ENCODE data around the gene VAV2. TPM values are rescaled to one million over a fixed set of nuclear protein-coding genes. Genes with fewer than 3 reads are reported as not detected.
"Not testable (repeated sequence)": the region's sequence is repeated elsewhere in the genome, so short reads cannot be mapped to it uniquely, and the experiment has no call there.

The VAV2 gene
- total RNA-seq, 4 donors from 2014 or later, result 4.7 to 42.2 (median 15.8) TPM

DNA sequence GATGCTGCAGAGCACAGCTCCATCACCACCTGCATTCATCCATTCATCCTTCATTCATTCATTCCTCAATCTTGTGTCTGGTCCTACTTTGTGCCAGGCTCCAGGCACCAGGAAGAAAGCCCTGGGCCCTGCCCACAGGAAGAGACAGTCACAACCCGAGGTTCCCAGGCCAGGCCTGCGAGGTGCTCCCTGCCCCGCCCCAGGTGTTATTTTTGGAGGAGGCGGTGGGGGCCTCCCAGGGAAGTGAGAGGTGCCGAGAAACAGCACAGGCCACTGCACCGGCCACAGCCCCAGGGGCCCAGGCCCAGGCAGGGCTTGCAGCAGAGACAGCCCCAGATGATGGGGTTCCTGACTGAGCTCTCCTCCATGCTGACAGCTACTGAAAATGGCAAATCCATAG is 33.4 kb downstream of the VAV2 start:
- DNase-seq, result no peak
- H3K4me3 ChIP-seq, result no peak overlapping the region
- no peaks in the 10 kb centered on the region for H3K27me3 ChIP-seq
- TF ChIP-seq POLR2A (IDR thresholded peaks at IDR 0.05), result no peak
- TF ChIP-seq, protein P1, sequence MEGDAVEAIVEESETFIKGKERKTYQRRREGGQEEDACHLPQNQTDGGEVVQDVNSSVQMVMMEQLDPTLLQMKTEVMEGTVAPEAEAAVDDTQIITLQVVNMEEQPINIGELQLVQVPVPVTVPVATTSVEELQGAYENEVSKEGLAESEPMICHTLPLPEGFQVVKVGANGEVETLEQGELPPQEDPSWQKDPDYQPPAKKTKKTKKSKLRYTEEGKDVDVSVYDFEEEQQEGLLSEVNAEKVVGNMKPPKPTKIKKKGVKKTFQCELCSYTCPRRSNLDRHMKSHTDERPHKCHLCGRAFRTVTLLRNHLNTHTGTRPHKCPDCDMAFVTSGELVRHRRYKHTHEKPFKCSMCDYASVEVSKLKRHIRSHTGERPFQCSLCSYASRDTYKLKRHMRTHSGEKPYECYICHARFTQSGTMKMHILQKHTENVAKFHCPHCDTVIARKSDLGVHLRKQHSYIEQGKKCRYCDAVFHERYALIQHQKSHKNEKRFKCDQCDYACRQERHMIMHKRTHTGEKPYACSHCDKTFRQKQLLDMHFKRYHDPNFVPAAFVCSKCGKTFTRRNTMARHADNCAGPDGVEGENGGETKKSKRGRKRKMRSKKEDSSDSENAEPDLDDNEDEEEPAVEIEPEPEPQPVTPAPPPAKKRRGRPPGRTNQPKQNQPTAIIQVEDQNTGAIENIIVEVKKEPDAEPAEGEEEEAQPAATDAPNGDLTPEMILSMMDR (IDR thresholded peaks at IDR 0.05), result no peak
- no peaks in the 10 kb centered on the region for H3K9me3 ChIP-seq
- no peak overlapping the region for H3K27ac ChIP-seq
- peaks cover 0 to 19% of the 10 kb centered on the region in 2 donors for H3K4me1 ChIP-seq
- intact Hi-C loops (cut with DNase I; ENCODE audit: low total_unique reads), result no loop called here
- H3K36me3 ChIP-seq, result no peaks in the 10 kb centered on the region

DNA sequence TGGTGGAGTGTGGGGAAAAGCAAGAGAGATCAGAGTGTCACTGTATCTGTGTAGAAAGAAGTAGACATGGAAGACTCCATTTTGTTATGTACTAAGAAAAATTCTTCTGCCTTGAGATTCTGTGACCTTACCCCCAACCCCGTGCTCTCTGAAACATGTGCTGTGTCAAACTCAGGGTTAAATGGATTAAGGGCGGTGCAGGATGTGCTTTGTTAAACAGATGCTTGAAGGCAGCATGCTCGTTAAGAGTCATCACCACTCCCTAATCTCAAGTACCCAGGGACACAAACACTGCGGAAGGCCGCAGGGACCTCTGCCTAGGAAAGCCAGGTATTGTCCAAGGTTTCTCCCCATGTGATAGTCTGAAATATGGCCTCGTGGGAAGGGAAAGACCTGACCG is 34.4 kb downstream of the VAV2 start:
- H3K36me3 ChIP-seq; DNase-seq; H3K27ac ChIP-seq; intact Hi-C loops (cut with DNase I; ENCODE audit: low total_unique reads); H3K4me3 ChIP-seq; H3K9me3 ChIP-seq; H3K27me3 ChIP-seq: not testable (repeated sequence)
- peaks cover 0 to 19% of the 10 kb centered on the region in 2 donors for H3K4me1 ChIP-seq

DNA sequence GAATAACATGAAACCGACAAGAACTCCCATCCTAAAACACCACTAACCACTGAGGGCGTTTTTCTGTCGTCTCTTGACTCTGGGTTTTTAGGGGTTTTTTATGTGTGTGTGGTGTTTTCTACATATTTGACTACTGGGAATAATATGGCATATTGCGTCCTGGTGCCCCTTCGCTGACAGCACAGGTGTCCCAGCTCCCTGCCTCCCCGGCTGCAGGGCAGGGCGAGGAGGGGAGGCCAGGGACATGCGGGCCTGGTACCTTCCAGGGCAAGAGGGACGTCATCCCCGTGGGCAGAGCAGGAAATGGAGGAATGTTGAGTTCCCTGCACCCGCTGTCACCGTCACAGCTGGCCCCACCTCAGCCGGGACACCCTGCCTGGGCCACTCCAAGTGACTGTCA is 34.8 kb downstream of the VAV2 start:
- no peaks in the 10 kb centered on the region for H3K9me3 ChIP-seq
- H3K4me3 ChIP-seq, result no peak overlapping the region
- peak overlapping the region in 1 of 2 donors; percentile 35 for H3K27ac ChIP-seq
- H3K4me1 ChIP-seq, result peaks cover 0 to 19% of the 10 kb centered on the region in 2 donors
- no peaks in the 10 kb centered on the region for H3K36me3 ChIP-seq
- no peak for DNase-seq
- TF ChIP-seq, protein P1 (IDR thresholded peaks at IDR 0.05), result no peak
- no peak for TF ChIP-seq POLR2A (IDR thresholded peaks at IDR 0.05)
- intact Hi-C loops (cut with DNase I; ENCODE audit: low total_unique reads), result no loop called here
- no peaks in the 10 kb centered on the region for H3K27me3 ChIP-seq

DNA sequence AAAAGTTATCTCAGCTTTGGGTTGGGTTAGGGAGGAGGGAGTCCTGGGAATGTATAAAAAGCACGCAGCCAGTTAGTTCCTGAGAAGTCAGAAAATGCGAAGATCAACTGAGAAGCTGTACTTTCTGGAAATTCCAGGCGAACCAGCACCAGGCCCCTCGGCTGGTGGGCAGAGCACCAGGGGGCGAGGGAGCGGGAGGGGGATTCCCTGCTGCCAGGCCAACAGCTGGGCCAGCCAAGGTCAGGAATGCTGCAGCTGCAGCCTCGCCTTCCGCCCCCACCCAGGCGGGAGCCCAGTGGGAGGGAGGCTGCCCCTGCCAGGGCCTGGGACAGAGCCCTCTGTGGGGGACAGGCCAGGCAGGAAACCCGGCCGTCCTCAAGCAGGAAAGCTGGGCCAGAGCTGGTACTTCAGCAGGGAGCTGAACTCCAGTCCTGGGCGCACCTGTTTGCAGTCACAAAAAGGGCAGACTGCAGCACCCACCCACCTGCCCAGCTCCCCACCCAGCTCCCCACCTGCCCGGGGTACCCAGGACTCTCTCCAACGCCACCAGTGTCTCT is 35.5 kb downstream of the VAV2 start:
- Histone ChIP-seq H3K27me3 (no peaks in the 10 kb centered on the region), H3K4me3 (peak overlapping the region in 1 of 2 donors; percentile 1), H3K36me3 (no peaks in the 10 kb centered on the region), H3K27ac (peak overlapping the region; percentile 35 to 50), H3K9me3 (no peaks in the 10 kb centered on the region), H3K4me1 (peaks cover 0 to 19% of the 10 kb centered on the region in 2 donors)
- no peak for DNase-seq
- TF ChIP-seq POLR2A (IDR thresholded peaks at IDR 0.05), result no peak
- TF ChIP-seq, protein P1 (IDR thresholded peaks at IDR 0.05), result no peak
- intact Hi-C loops (cut with DNase I; ENCODE audit: low total_unique reads), result no loop called here

DNA sequence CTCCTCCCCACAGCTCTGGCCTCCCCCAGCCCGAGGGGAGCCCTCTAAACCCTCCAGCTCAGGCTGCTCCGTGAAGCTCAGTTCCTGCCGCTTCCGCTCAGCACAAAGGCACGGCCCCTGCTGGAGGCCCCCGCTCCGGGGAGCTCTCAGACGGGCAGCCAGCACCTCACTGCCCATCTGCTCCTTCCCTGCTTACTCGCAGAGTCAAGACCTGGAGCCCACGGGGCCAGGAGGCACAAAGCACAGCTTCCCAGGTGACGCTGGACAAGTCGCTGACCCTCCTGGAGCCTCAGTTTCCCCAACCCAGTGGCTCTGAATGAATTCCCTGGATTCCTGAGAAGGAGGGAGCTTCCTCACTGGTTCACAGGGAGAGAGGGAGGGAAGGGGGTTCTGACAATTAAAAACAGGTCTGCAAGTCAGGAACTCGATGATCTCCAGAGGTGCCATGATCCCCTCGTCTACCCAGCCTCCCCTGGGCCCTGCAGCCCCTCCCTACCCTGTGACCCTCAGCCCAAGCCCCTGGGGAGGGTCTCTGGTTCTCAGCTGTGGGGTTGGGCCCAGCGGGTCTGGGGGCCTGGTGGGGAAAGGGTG is 36.2 kb downstream of the VAV2 start:
- Histone ChIP-seq H3K4me1 (peaks cover 0 to 19% of the 10 kb centered on the region in 2 donors), H3K36me3 (no peaks in the 10 kb centered on the region), H3K27me3 (no peaks in the 10 kb centered on the region), H3K9me3 (no peaks in the 10 kb centered on the region), H3K4me3 (peak overlapping the region in 1 of 2 donors; percentile 1), H3K27ac (peak overlapping the region; percentile 35 to 50)
- TF ChIP-seq, protein P1 (IDR thresholded peaks at IDR 0.05), result peak in 2 of 4 experiments; percentile 9 to 25
- no peak for TF ChIP-seq POLR2A (IDR thresholded peaks at IDR 0.05)
- no peak for DNase-seq
- intact Hi-C loops (cut with DNase I; ENCODE audit: low total_unique reads), result no loop called here

All from uterus (tissue), 4 donors.